Chondrocyte (in vitro differentiated cells): ENCODE data around the gene PMIS2. TPM values are rescaled to one million over a fixed set of nuclear protein-coding genes. Genes with fewer than 3 reads are reported as not detected.

Source experiments
- DNase-seq: peaks from one replicate; pipeline ENCODE4 v3.0.0; 2021; ENCODE audit warnings: mixed read lengths, low spot score
- H3K27ac Mint-ChIP-seq: one replicate; pipeline ENCODE4 v1.8.0; 2021; ENCODE audit warnings: mild to moderate bottlenecking, moderate library complexity, mixed read lengths; ENCODE audit not compliant: unreplicated experiment
- H3K27me3 Mint-ChIP-seq: 2 replicates; pipeline ENCODE4 v1.8.0; 2021; ENCODE audit warnings: low read depth, mixed read lengths
- H3K36me3 Mint-ChIP-seq: 2 replicates; pipeline ENCODE4 v1.8.0; 2021; ENCODE audit warnings: low read depth, mixed read lengths
- H3K4me1 Mint-ChIP-seq: 2 replicates; pipeline ENCODE4 v1.8.0; 2021; ENCODE audit warnings: low read depth, mild to moderate bottlenecking, mixed read lengths
- H3K4me3 Mint-ChIP-seq: one replicate; pipeline ENCODE4 v1.8.0; 2021; ENCODE audit warnings: mild to moderate bottlenecking, moderate library complexity, mixed read lengths; ENCODE audit not compliant: unreplicated experiment
- H3K9me3 Mint-ChIP-seq: 2 replicates; pipeline ENCODE4 v1.8.0; 2021; ENCODE audit warnings: low read depth, mixed read lengths
- CTCF ChIP-seq: fragments of 200-600 bp; sonication (generic); IDR thresholded peaks from 2 replicates; pipeline ENCODE4 v1.5.0; 2021; ENCODE audit warnings: antibody characterized with exemption, mild to moderate bottlenecking, moderate library complexity
- total RNA-seq: library from RNA; stranded (reverse); gene quantifications from 3 replicates; pipeline ENCODE4 v1.2.1, GENCODE V29; 2021

PMIS2 gene
- total RNA-seq, 1 donor from 2014 or later = not detected

- no peak for DNase-seq
- no peak overlapping the region for H3K27ac Mint-ChIP-seq
Measured at GRCh38 chr19:35622750-35623149, 36.8 kb downstream of the PMIS2 start.

DNA sequence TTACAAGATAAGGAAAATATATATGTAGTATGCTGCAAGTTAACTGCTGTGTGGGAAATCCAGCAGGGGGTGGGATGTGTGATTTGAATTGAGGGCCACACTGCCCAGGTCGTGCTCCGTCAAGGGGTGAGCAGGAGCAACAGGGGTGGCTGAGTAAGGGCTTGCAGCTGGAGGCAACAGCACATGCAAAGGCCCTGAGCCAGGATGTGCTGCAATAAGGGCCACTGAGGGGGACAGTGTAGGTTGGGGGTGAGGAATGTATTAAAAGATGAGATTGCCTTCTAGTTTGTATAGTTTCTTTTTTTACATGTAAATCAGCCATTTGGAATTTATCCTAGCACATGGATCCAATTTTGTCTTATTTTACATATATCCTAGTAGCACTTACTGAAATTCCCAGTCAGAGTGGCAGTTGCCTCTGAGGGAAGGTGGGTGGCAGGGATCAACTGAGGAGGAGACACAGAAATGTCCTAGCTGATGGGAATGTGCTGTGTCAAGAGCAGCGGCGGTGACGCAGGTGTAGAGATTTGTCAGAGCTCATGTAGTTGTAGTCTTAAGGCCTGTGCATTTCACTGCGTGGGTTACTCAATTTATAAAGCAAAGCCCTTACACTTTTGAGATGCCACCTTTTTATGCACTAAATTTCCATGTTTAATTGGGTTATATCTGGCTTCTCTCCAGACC is 37.5 kb downstream of the PMIS2 start:
- no peaks in the 10 kb centered on the region for H3K27me3 Mint-ChIP-seq
- H3K27ac Mint-ChIP-seq = no peak overlapping the region
- H3K36me3 Mint-ChIP-seq = no peaks in the 10 kb centered on the region
- no peaks in the 10 kb centered on the region for H3K9me3 Mint-ChIP-seq
- peaks cover 6% of the 10 kb centered on the region for H3K4me1 Mint-ChIP-seq
- no peak overlapping the region for H3K4me3 Mint-ChIP-seq
- DNase-seq = no peak
- no peak for TF ChIP-seq CTCF

More at GRCh38 chr19:35622750-35623149, 36.8 kb downstream of the PMIS2 start:
- H3K9me3 Mint-ChIP-seq = no peaks in the 10 kb centered on the region
- no peak overlapping the region for H3K4me3 Mint-ChIP-seq
- H3K27me3 Mint-ChIP-seq = no peaks in the 10 kb centered on the region
- H3K36me3 Mint-ChIP-seq = no peaks in the 10 kb centered on the region
- H3K4me1 Mint-ChIP-seq = no peaks in the 10 kb centered on the region
- no peak for TF ChIP-seq CTCF

DNA sequence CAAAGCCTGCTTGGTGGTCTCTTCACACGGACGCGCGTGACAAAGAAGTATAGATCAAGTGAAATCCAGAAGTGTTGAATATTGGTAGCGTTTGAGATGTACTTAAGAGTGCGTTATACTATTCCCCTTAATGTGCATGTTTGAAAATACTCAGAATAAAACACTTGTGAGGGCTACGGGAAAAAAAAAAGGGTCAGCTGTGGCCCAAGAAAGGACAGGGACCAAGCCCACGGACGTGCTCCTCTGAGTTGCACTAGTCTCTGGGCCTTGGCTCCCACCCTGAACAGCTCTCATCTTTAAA is 42.2 kb downstream of the PMIS2 start:
- Mint-ChIP-seq H3K9me3 (no peaks in the 10 kb centered on the region), H3K27ac (peak overlapping the region; percentile 98), H3K27me3 (no peaks in the 10 kb centered on the region), H3K36me3 (peaks cover 18% of the 10 kb centered on the region), H3K4me1 (peaks cover 20% of the 10 kb centered on the region), H3K4me3 (peak overlapping the region; percentile 77)
- no peak for TF ChIP-seq CTCF
- DNase-seq = no peak

DNA sequence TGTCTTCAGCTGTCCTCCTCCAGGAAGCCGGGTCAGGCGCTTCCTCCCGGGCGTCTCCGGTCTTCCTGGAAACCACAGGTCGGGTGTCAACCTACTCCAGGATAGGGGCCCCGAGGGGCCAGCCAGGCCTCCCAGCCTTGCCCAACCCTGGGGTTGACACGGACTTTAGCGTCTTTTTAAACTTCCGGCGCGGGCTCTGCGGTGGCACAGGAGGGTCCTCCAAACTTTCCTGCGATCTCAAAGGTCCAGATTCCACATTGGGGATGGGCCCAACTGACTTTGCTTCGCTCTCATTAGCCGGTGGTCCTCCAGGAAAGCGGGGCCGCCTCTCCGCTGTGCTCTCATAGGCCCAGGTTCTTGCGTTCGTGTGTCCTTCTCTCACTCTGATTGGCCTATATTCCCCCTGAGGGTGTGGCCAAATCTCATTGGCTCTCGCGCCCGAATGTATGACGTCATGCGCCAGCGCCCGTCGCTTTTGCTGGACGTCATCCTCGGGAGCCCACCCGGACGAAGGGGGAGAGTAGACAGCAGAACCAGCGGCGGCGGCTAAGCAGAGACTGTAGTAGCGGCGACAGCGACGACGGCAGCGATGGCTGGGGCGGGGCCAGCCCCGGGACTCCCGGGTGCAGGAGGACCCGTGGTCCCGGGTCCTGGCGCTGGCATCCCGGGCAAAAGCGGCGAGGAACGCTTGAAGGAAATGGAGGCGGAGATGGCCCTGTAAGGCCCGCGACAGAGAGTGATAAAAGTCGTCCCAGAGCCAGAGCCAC is 42.8 kb downstream of the PMIS2 start, which contains the start of gene RBM42:
Gene RBM42, plus strand, starts transcription at position 472 of the 767 bp plus-strand sequence. Its CDS starts 118 bp downstream, at position 590.
- no peaks in the 10 kb centered on the region for H3K27me3 Mint-ChIP-seq
- H3K27ac Mint-ChIP-seq = peak within 1 kb of the TSS; percentile 98
- peak within 1 kb of the TSS; percentile 77 for H3K4me3 Mint-ChIP-seq
- H3K9me3 Mint-ChIP-seq = no peaks in the 10 kb centered on the region
- no peak for DNase-seq
- no peak for TF ChIP-seq CTCF
- peaks cover 21% of the 10 kb centered on the region for H3K36me3 Mint-ChIP-seq
- peaks cover 20% of the 10 kb centered on the region for H3K4me1 Mint-ChIP-seq

- no peaks in the 10 kb centered on the region for H3K9me3 Mint-ChIP-seq
- H3K4me3 Mint-ChIP-seq = peak overlapping the region; percentile 77
- peaks cover 24% of the 10 kb centered on the region for H3K36me3 Mint-ChIP-seq
- no peak for TF ChIP-seq CTCF
- H3K27me3 Mint-ChIP-seq = no peaks in the 10 kb centered on the region
- DNase-seq = no peak
- peak overlapping the region; percentile 98 for H3K27ac Mint-ChIP-seq
- H3K4me1 Mint-ChIP-seq = peaks cover 20% of the 10 kb centered on the region
Measured at GRCh38 chr19:35629332-35629633, 43.3 kb downstream of the PMIS2 start.
